ENCODE data around the gene ITPR2. TPM values are rescaled to one million over a fixed set of nuclear protein-coding genes. Genes with fewer than 3 reads are reported as not detected.

The ITPR2 gene
- total and polyA plus RNA-seq, 2 of the 13 experiments (the other 11 are each of a cell fraction or from before 2014, with no cell fraction given), result 31.9 to 81.9 TPM

- intact Hi-C loops (cut with micrococcal nuclease; ENCODE audit: unreplicated experiment), result loop anchor here (1.0 to 10.0 kb wide), 3 partner anchors 24 to 54 kb away; no protein-coding TSS in a partner anchor
- peak overlapping the region; percentile 73 for H3K4me2 ChIP-seq (ENCODE audit: low read depth, low read length)
- H3K9ac ChIP-seq (ENCODE audit: insufficient read depth, low read depth, low read length), result peak overlapping the region; percentile 68
- POLR2A ChIA-PET, result interaction anchor here (0.7 to 6.6 kb wide), 9 partner anchors 9 to 64 kb away, joined by 3 to 78 read pairs (median 4); partner anchors contain the start of gene ITPR2
- H2AFZ ChIP-seq (ENCODE audit: low read length), result no peak overlapping the region
- in situ Hi-C loops (cut with HindIII; ENCODE audit: extremely low pct_ligation_motif_present, low pct_unique_long_range_greater_than_20kb), result no loop called here
- no peaks in the 10 kb centered on the region for H3K9me3 ChIP-seq (ENCODE audit: low read length)
- peak overlapping the region in 2 of 3 experiments; percentile 11 to 22; a peak in 3 of 6 replicates for H3K4me3 ChIP-seq (replicated peaks in 1 of 3; ENCODE audit: insufficient read depth in 1 of 3, low read depth in 2 of 3, low read length in 3 of 3)
- H3K27me3 ChIP-seq (ENCODE audit: control insufficient read depth in 1 of 2, insufficient read depth in 2 of 2, low read length in 2 of 2), result no peaks in the 10 kb centered on the region
- peaks cover 0 to 6% of the 10 kb centered on the region in 2 experiments; a peak in 4 of 5 replicates for H3K36me3 ChIP-seq (replicated peaks in 1 of 2; ENCODE audit: control insufficient read depth in 1 of 2, insufficient read depth in 2 of 2, low read length in 2 of 2)
- WGBS (ENCODE audit: low lambda C conversion rate), result 0% methylated on average over 1 of the region's 1 CpG
- peak overlapping the region; percentile 88 for H3K27ac ChIP-seq (ENCODE audit: extremely low read length, insufficient read depth, low read length)
- H3K4me1 ChIP-seq (ENCODE audit: insufficient read depth, low read length), result peaks cover 96% of the 10 kb centered on the region
- CTCF ChIA-PET (ENCODE audit: low intra/inter-chr PET ratio, low total read pairs), result no interaction called here
- DNase-seq (ENCODE audit: low spot score) (peak; percentile 98), FAIRE-seq (peak; percentile 96), ATAC-seq (peak; percentile 90)
- H3K79me2 ChIP-seq (ENCODE audit: insufficient read depth, low read length), result peaks cover 57% of the 10 kb centered on the region
- no peaks in the 10 kb centered on the region for H4K20me1 ChIP-seq (ENCODE audit: insufficient read depth, low read length)
- BruUV-seq (replicated peaks), result no TSS peak
- TF ChIP-seq KLF16 (CRISPR knock-in tag; IDR thresholded peaks at IDR 0.05), result peak in 1 of 2 experiments; percentile 92; a peak in 2 of 4 replicates
- TF ChIP-seq MLXIP (CRISPR knock-in tag; IDR thresholded peaks at IDR 0.05; ENCODE audit: borderline replicate concordance), result no peak
- no peak for TF ChIP-seq ZNF557 (CRISPR knock-in tag; IDR thresholded peaks at IDR 0.05)
- peak; percentile 64; the same call in 1 of the 2 replicates for TF ChIP-seq JUND (CRISPR knock-in tag; IDR thresholded peaks at IDR 0.05)
- peak in 1 of 2 experiments; percentile 81; a peak in 2 of 4 replicates for TF ChIP-seq REST (IDR thresholded peaks at IDR 0.05; ENCODE audit: borderline replicate concordance in 1 of 2, low read depth in 1 of 2, low read length in 2 of 2)
- no peak for TF ChIP-seq TERF1 (CRISPR knock-in tag; IDR thresholded peaks at IDR 0.05)
- TF ChIP-seq ZNF17 (CRISPR knock-in tag; IDR thresholded peaks at IDR 0.05), result no peak
- 0 out of 2 replicates have a peak, but pooled peaks have one; percentile 68 for TF ChIP-seq DDIT3 (CRISPR knock-in tag; IDR thresholded peaks at IDR 0.05)
- TF ChIP-seq FOSL2 (CRISPR knock-in tag; IDR thresholded peaks at IDR 0.05), result peak; percentile 94
- no peak for TF ChIP-seq HES4 (CRISPR knock-in tag; IDR thresholded peaks at IDR 0.05; ENCODE audit: borderline replicate concordance)
- no peak for TF ChIP-seq GTF3A (CRISPR knock-in tag; conservative IDR thresholded peaks at IDR 0.05)
- no peak for TF ChIP-seq ZNF782 (CRISPR knock-in tag; IDR thresholded peaks at IDR 0.05; ENCODE audit: borderline replicate concordance)
Measured at GRCh38 chr12:26768611-26769603, 64.1 kb downstream of the ITPR2 start.
